Measurements from ENCODE around the gene FAM171A1. TPM values are rescaled to one million over a fixed set of nuclear protein-coding genes. Genes with fewer than 3 reads are reported as not detected.
"Not testable (repeated sequence)": the region's sequence is repeated elsewhere in the genome, so short reads cannot be mapped to it uniquely, and the experiment has no call there.

FAM171A1 gene
- total RNA-seq, 1 donor from 2014 or later: 86.1 TPM

DNA sequence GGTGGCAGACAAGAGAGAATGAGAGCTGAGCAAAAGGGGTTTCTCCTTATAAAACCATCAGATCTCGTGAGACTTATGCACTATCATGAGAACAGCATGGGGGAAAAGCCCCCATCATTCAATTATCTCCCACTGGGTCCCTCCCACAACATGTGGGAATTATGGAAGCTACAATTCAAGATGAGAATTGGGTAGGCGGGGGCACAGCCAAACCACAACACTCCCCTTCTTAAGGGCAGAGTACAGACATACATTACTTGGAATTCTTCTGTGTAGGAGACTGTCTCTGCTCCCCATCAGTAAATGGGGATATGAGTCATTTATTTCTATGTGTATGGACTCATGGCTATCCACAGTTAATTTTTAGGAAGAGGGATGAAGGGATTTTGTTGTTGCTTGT lies 31.2 kb downstream of the FAM171A1 start:
- H3K36me3 Mint-ChIP-seq (ENCODE audit: insufficient read depth): peaks cover 3% of the 10 kb centered on the region
- H3K27ac Mint-ChIP-seq: peak overlapping the region; percentile 53
- no peaks in the 10 kb centered on the region for H3K9me3 Mint-ChIP-seq (ENCODE audit: low read depth)
- no peak for DNase-seq (ENCODE audit: low spot score, unreplicated experiment)
- TF ChIP-seq, protein P1, sequence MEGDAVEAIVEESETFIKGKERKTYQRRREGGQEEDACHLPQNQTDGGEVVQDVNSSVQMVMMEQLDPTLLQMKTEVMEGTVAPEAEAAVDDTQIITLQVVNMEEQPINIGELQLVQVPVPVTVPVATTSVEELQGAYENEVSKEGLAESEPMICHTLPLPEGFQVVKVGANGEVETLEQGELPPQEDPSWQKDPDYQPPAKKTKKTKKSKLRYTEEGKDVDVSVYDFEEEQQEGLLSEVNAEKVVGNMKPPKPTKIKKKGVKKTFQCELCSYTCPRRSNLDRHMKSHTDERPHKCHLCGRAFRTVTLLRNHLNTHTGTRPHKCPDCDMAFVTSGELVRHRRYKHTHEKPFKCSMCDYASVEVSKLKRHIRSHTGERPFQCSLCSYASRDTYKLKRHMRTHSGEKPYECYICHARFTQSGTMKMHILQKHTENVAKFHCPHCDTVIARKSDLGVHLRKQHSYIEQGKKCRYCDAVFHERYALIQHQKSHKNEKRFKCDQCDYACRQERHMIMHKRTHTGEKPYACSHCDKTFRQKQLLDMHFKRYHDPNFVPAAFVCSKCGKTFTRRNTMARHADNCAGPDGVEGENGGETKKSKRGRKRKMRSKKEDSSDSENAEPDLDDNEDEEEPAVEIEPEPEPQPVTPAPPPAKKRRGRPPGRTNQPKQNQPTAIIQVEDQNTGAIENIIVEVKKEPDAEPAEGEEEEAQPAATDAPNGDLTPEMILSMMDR (IDR thresholded peaks at IDR 0.05; ENCODE audit: unreplicated experiment): no peak
- H3K4me1 Mint-ChIP-seq (ENCODE audit: low read depth): peaks cover 47% of the 10 kb centered on the region
- no peak overlapping the region for H3K4me3 Mint-ChIP-seq (ENCODE audit: low read depth)
- H3K27me3 Mint-ChIP-seq: no peaks in the 10 kb centered on the region

GRCh38 chr10:15337441-15337923 lies 33.6 kb downstream of the FAM171A1 start:
- not testable (repeated sequence) for H3K4me3 Mint-ChIP-seq (ENCODE audit: low read depth); H3K36me3 Mint-ChIP-seq (ENCODE audit: insufficient read depth); H3K27ac Mint-ChIP-seq; DNase-seq (ENCODE audit: low spot score, unreplicated experiment); H3K9me3 Mint-ChIP-seq (ENCODE audit: low read depth); H3K27me3 Mint-ChIP-seq
- peaks cover 43% of the 10 kb centered on the region for H3K4me1 Mint-ChIP-seq (ENCODE audit: low read depth)

DNA sequence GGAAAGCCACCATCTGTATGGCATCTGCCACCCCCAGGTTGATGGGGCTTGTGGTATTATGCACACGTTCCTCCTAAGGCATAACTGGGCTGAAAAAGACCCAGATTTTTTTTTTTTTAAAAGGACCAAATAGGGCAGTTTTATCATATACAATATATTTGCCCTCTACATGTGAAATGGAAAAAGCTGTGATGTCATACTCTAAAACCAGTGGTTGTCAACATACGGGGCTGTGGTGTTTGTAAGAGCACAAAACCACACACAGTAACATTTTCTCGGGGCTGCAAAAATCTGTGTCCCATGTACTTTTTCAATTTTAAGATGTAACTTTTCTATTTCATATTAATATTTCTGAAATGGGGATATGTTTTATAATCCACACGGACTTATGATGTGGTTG lies 34.9 kb downstream of the FAM171A1 start:
- Mint-ChIP-seq H3K27ac (peak overlapping the region; percentile 83), H3K9me3 (ENCODE audit: low read depth) (no peaks in the 10 kb centered on the region), H3K27me3 (no peaks in the 10 kb centered on the region), H3K36me3 (ENCODE audit: insufficient read depth) (peaks cover 5% of the 10 kb centered on the region), H3K4me3 (ENCODE audit: low read depth) (no peak overlapping the region), H3K4me1 (ENCODE audit: low read depth) (peaks cover 32% of the 10 kb centered on the region)
- TF ChIP-seq, protein P1 (IDR thresholded peaks at IDR 0.05; ENCODE audit: unreplicated experiment): no peak
- DNase-seq (ENCODE audit: low spot score, unreplicated experiment): no peak

DNA sequence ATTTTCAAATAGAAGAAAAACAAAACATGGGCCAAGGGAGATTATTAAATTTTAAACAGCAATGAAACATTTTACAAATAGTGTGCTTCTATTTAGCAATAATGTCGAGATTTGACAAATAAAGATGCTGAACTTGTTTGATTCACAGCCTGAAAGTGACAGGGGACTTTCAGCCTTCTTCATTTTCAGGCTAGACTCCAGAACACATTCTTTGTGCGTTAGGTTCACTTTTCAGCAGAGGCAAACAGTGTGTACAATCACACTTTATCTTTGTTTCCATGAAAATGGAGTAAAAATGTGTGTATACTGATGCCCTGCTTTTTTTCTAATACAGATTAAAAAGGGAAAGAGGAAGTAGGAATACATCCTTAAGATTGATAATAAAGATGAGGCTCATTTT lies 35.6 kb downstream of the FAM171A1 start:
- no peak overlapping the region for H3K4me3 Mint-ChIP-seq (ENCODE audit: low read depth)
- H3K4me1 Mint-ChIP-seq (ENCODE audit: low read depth): peaks cover 28% of the 10 kb centered on the region
- TF ChIP-seq, protein P1 (IDR thresholded peaks at IDR 0.05; ENCODE audit: unreplicated experiment): no peak
- no peak for DNase-seq (ENCODE audit: low spot score, unreplicated experiment)
- H3K36me3 Mint-ChIP-seq (ENCODE audit: insufficient read depth): peaks cover 5% of the 10 kb centered on the region
- peak overlapping the region; percentile 83 for H3K27ac Mint-ChIP-seq
- H3K9me3 Mint-ChIP-seq (ENCODE audit: low read depth): no peaks in the 10 kb centered on the region
- H3K27me3 Mint-ChIP-seq: no peaks in the 10 kb centered on the region

GRCh38 chr10:15334650-15335323 lies 36.3 kb downstream of the FAM171A1 start:
- H3K27me3 Mint-ChIP-seq: no peaks in the 10 kb centered on the region
- DNase-seq (ENCODE audit: low spot score, unreplicated experiment): no peak
- TF ChIP-seq, protein P1 (IDR thresholded peaks at IDR 0.05; ENCODE audit: unreplicated experiment): no peak
- H3K36me3 Mint-ChIP-seq (ENCODE audit: insufficient read depth): peaks cover 5% of the 10 kb centered on the region
- H3K9me3 Mint-ChIP-seq (ENCODE audit: low read depth): no peaks in the 10 kb centered on the region
- H3K27ac Mint-ChIP-seq: peak overlapping the region; percentile 92
- no peak overlapping the region for H3K4me3 Mint-ChIP-seq (ENCODE audit: low read depth)
- H3K4me1 Mint-ChIP-seq (ENCODE audit: low read depth): peaks cover 26% of the 10 kb centered on the region
